Osteoblast (primary cell): Measurements from ENCODE around the gene TMEM184A. TPM values are rescaled to one million over a fixed set of nuclear protein-coding genes. Genes with fewer than 3 reads are reported as not detected.

Experiments
- DNase-seq: peaks from one replicate; pipeline ENCODE4 v3.0.0; 2011; ENCODE audit warnings: low spot score, mixed read lengths; ENCODE audit not compliant: insufficient read length; ENCODE audit errors: missing footprints
- H2AFZ ChIP-seq: 2 replicates; pipeline ENCODE4 v1.6.0; 2011; ENCODE audit warnings: mild to moderate bottlenecking, low read length
- H3K27ac ChIP-seq: 2 replicates; pipeline ENCODE4 v1.5.1; 2011; ENCODE audit warnings: mild to moderate bottlenecking, low read depth, low read length, moderate library complexity
- H3K27me3 ChIP-seq: 2 replicates; pipeline ENCODE4 v1.6.0; 2012; ENCODE audit warnings: mild to moderate bottlenecking, control low read depth, inconsistent platforms, low read length, moderate library complexity; ENCODE audit not compliant: insufficient read depth
- H3K36me3 ChIP-seq: 2 replicates; pipeline ENCODE4 v1.5.1; 2011; ENCODE audit warnings: mild to moderate bottlenecking, low read length, control low read depth, moderate library complexity; ENCODE audit not compliant: insufficient read depth
- H3K4me1 ChIP-seq: 2 replicates; pipeline ENCODE4 v1.5.1; 2011; ENCODE audit warnings: mild to moderate bottlenecking, low read length, control low read depth, moderate library complexity; ENCODE audit not compliant: insufficient read depth
- H3K4me2 ChIP-seq: 2 replicates; pipeline ENCODE4 v1.6.0; 2011; ENCODE audit warnings: mild to moderate bottlenecking, low read length; ENCODE audit not compliant: insufficient read depth
- H3K4me3 ChIP-seq: fragments of 200-600 bp; sonication (generic); 3 replicates; pipeline ENCODE4 v1.5.1; 2012; ENCODE audit warnings: mild to moderate bottlenecking, low read length, inconsistent platforms; ENCODE audit not compliant: insufficient read depth
- H3K79me2 ChIP-seq: 2 replicates; pipeline ENCODE4 v1.6.0; 2012; ENCODE audit warnings: mild to moderate bottlenecking, low read length, control low read depth, inconsistent platforms; ENCODE audit not compliant: insufficient read depth
- H3K9me3 ChIP-seq: 2 replicates; pipeline ENCODE4 v1.5.1; 2011; ENCODE audit warnings: low read depth, low read length, control low read depth
- H4K20me1 ChIP-seq: 2 replicates; pipeline ENCODE4 v1.6.0; 2012; ENCODE audit warnings: mild to moderate bottlenecking, low read length, control low read depth; ENCODE audit not compliant: insufficient read depth
- total RNA-seq: library from RNA; depleted of rRNA; stranded (reverse); fragments of >200 nt; gene quantifications from 2 replicates; pipeline ENCODE4 v1.2.3, GENCODE V29; 2012
- TF ChIP-seq, protein P1 (sequence below): IDR thresholded peaks from 2 replicates; pipeline ENCODE4 v1.5.1; 2011; ENCODE audit warnings: mild to moderate bottlenecking, low read depth, low read length, moderate library complexity; ENCODE audit errors: extremely low read depth

Gene TMEM184A
- total RNA-seq, 1 donor, result under 0.01 TPM

DNA sequence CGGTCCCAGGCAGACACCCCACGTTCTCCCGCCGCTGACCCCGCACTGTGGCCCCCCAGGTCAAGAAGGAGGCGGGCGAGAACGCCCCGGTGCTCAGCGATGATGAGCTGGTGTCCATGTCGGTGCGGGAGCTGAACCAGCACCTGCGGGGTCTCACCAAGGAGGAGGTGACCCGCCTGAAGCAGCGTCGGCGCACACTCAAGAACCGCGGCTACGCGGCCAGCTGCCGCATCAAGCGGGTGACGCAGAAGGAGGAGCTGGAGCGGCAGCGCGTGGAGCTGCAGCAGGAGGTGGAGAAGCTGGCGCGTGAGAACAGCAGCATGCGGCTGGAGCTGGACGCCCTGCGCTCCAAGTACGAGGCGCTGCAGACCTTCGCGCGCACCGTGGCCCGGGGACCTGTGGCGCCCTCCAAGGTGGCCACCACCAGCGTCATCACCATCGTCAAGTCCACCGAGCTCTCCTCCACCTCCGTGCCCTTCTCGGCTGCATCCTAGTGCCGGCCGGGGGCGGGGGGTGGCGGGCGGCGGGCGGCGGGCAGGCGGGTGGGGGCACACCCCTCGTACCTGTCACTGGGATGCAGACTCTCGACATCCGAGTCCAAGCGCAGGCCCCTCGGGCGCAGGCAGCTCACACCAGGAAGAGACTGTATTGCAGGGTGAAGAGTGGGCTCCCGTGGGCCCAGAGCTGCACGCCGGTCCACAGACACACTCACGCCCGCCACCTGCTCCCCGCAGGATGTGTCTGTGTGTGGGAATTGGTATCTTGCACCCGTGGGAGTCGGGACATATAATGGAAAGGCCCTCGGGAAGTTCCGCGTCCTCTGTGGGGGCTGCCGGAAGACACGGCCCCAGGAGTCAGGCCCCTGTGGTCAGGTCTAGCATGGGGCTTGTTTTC is 15.9 kb downstream of the TMEM184A start:
- H3K27ac ChIP-seq, result no peak overlapping the region
- H3K4me2 ChIP-seq, result no peak overlapping the region
- no peak for DNase-seq
- H3K27me3 ChIP-seq, result no peaks in the 10 kb centered on the region
- TF ChIP-seq, protein P1, sequence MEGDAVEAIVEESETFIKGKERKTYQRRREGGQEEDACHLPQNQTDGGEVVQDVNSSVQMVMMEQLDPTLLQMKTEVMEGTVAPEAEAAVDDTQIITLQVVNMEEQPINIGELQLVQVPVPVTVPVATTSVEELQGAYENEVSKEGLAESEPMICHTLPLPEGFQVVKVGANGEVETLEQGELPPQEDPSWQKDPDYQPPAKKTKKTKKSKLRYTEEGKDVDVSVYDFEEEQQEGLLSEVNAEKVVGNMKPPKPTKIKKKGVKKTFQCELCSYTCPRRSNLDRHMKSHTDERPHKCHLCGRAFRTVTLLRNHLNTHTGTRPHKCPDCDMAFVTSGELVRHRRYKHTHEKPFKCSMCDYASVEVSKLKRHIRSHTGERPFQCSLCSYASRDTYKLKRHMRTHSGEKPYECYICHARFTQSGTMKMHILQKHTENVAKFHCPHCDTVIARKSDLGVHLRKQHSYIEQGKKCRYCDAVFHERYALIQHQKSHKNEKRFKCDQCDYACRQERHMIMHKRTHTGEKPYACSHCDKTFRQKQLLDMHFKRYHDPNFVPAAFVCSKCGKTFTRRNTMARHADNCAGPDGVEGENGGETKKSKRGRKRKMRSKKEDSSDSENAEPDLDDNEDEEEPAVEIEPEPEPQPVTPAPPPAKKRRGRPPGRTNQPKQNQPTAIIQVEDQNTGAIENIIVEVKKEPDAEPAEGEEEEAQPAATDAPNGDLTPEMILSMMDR, result no peak
- H2AFZ ChIP-seq, result no peak overlapping the region
- no peaks in the 10 kb centered on the region for H3K9me3 ChIP-seq
- peaks cover 24% of the 10 kb centered on the region for H3K4me1 ChIP-seq
- peaks cover 14% of the 10 kb centered on the region for H3K36me3 ChIP-seq
- H3K79me2 ChIP-seq, result peaks cover 53% of the 10 kb centered on the region
- no peaks in the 10 kb centered on the region for H4K20me1 ChIP-seq
- no peak overlapping the region for H3K4me3 ChIP-seq

DNA sequence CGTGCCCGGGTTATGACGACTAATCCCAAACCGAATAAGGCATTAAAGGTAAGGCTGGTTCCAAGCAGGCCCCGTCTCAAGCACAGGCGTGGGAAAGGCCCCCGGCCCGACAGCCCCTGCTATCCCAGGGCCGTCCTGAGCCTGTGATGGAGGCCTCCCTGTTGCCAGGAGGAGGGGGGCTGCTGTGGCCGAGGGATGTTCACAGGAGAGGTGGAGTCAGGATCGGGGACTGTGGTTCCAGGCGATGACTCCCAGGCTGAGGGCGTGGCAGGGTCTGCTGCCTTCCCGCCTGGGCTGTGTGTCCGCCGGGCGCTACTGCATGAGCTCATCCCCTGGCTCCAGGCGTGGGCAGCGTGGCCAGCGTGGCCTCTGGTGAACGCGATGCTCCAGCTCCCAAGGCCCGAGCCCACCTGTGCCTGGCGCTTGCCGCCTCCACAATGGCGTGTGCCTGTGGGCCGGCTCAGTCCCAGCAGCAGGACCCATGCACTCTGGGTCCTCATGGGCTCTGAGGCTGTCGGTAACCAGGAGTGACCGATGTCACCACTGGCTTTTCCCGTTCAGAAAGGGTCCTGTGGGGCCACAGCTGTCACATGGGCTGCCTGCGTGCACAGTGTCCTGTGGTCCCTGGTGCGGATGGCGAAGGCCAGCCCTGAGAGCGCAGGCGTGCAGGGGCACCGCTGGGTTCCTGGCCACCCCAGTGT is 16.7 kb downstream of the TMEM184A start:
- Histone ChIP-seq H3K4me3 (no peak overlapping the region), H3K27ac (peak overlapping the region; percentile 99), H2AFZ (no peak overlapping the region), H3K9me3 (no peaks in the 10 kb centered on the region), H3K36me3 (peaks cover 14% of the 10 kb centered on the region), H4K20me1 (no peaks in the 10 kb centered on the region), H3K27me3 (no peaks in the 10 kb centered on the region), H3K4me2 (no peak overlapping the region), H3K4me1 (peaks cover 25% of the 10 kb centered on the region), H3K79me2 (peaks cover 61% of the 10 kb centered on the region)
- DNase-seq, result no peak
- TF ChIP-seq, protein P1, result no peak

DNA sequence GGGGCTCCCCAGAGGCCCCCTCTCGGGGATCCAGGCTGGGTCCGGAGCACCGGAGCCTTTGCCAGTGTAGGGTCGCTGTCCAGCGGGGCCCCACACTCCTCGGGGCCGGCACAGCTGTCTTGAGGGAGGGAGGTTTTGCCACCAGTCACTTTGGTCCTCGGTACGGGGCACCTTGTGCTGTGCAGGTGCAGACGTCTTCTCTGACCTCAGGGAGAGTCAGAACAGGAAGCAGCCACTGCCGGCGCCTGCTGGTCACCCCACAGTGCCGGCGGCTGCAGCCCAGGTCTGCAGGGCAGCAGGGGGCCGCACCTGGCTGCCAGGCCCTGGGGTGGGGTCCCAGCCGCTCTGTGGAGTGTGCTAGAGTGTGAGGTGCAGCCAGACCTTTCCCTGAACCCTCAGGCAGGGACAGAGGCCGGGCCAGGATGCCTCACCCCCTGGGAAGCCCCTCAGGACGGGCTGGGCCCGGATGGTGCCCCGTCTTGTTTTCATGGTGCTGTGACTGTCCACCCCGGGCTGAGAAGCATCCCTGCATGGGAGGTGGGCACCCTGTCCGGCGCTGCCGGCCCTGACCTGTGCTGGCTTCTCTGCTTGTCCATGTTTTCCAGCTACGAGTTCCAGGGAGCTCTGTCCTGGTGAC is 17.3 kb downstream of the TMEM184A start:
- TF ChIP-seq, protein P1, result no peak
- Histone ChIP-seq H3K27me3 (no peaks in the 10 kb centered on the region), H3K36me3 (peaks cover 14% of the 10 kb centered on the region), H2AFZ (no peak overlapping the region), H3K27ac (peak overlapping the region; percentile 99), H3K4me2 (peak overlapping the region; percentile 95), H3K79me2 (peaks cover 67% of the 10 kb centered on the region), H3K4me3 (peak overlapping the region; percentile 78), H4K20me1 (peaks cover 3% of the 10 kb centered on the region), H3K9me3 (no peaks in the 10 kb centered on the region), H3K4me1 (peaks cover 32% of the 10 kb centered on the region)
- no peak for DNase-seq
